Measurements from ENCODE around the gene LGR4. TPM values are rescaled to one million over a fixed set of nuclear protein-coding genes. Genes with fewer than 3 reads are reported as not detected.

LGR4 gene
- total RNA-seq, 1 experiment from 2014 or later = 99.2 TPM

DNA sequence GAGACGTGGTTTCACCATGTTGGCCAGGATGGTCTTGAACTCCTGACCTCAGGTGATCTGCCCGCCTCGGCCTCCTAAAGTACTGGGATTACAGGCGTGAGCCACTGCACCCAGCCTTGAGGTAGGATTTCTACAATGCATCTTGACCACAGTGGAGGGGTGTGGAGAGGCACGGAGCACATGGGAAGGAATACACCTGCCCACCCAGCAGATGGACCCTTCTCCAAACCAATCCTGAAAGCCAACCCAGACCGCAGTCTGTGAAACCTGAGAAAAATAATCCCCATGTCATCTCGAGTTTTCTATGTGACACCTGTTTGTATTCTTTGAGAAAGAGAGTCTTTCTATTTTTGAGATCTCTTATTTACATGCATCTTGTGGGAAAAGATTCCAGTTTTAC lies 32.5 kb downstream of the LGR4 start:
- H3K27me3 ChIP-seq (ENCODE audit: insufficient read depth, low read length) = no peaks in the 10 kb centered on the region
- WGBS (ENCODE audit: extremely low coverage, insufficient read length, low lambda C conversion rate) = no CpG with 5 or more reads among the region's 7 CpGs
- no peak overlapping the region for H3T11ph ChIP-seq (ENCODE audit: low read length)
- Mint-ChIP-seq H3K4me1 (peaks cover 77 to 79% of the 10 kb centered on the region in 2 experiments), H3K36me3 (ENCODE audit: insufficient read depth in 1 of 3, low read depth in 3 of 3) (peaks cover 0 to 18% (median 0%) of the 10 kb centered on the region in 3 experiments; a peak in 2 of 7 replicates), H3K9me3 (no peaks in the 10 kb centered on the region), H3K27ac (peak overlapping the region; percentile 16 to 92 (median 42); a peak in 5 of 7 replicates), H3K27me3 (ENCODE audit: low read depth) (no peaks in the 10 kb centered on the region), H3K4me3 (no peak overlapping the region)
- H3K79me1 ChIP-seq (ENCODE audit: insufficient read depth, low read depth, low read length, poor library complexity, severe bottlenecking) = peaks cover 2% of the 10 kb centered on the region
- H2BK12ac ChIP-seq (ENCODE audit: insufficient read length, low read depth, low read length) = no peak overlapping the region
- peaks cover 22% of the 10 kb centered on the region for H3K4me1 ChIP-seq (ENCODE audit: insufficient read depth, low read length)
- no peak overlapping the region for H3K4ac ChIP-seq (ENCODE audit: low read depth, low read length)
- peaks cover 14% of the 10 kb centered on the region; the same call in 1 of the 2 replicates for H3K79me2 ChIP-seq (ENCODE audit: insufficient read depth, low read length)
- H3K9ac ChIP-seq (ENCODE audit: extremely low read depth, insufficient read length, low read length) = no peak overlapping the region
- H2AK5ac ChIP-seq (ENCODE audit: insufficient read length, low read length) = no peak overlapping the region
- H4K20me1 ChIP-seq (ENCODE audit: control insufficient read depth, insufficient read depth, insufficient read length) = no peaks in the 10 kb centered on the region
- no peak overlapping the region for H3K14ac ChIP-seq (ENCODE audit: insufficient read depth, low read length)
- no peak overlapping the region for H2AFZ ChIP-seq (ENCODE audit: low read length)
- H2BK120ac ChIP-seq (ENCODE audit: low read depth, low read length, poor library complexity, severe bottlenecking) = no peak overlapping the region
- H4K5ac ChIP-seq (ENCODE audit: insufficient read length, low read depth, low read length) = no peak overlapping the region
- no peak overlapping the region for H2BK20ac ChIP-seq (ENCODE audit: low read depth, low read length, poor library complexity, severe bottlenecking)
- H3K9me3 ChIP-seq (ENCODE audit: control insufficient read depth, low read depth, low read length) = no peaks in the 10 kb centered on the region
- H4K91ac ChIP-seq (ENCODE audit: insufficient read length, low read depth, low read length) = no peak overlapping the region
- TF ChIP-seq, protein P1, sequence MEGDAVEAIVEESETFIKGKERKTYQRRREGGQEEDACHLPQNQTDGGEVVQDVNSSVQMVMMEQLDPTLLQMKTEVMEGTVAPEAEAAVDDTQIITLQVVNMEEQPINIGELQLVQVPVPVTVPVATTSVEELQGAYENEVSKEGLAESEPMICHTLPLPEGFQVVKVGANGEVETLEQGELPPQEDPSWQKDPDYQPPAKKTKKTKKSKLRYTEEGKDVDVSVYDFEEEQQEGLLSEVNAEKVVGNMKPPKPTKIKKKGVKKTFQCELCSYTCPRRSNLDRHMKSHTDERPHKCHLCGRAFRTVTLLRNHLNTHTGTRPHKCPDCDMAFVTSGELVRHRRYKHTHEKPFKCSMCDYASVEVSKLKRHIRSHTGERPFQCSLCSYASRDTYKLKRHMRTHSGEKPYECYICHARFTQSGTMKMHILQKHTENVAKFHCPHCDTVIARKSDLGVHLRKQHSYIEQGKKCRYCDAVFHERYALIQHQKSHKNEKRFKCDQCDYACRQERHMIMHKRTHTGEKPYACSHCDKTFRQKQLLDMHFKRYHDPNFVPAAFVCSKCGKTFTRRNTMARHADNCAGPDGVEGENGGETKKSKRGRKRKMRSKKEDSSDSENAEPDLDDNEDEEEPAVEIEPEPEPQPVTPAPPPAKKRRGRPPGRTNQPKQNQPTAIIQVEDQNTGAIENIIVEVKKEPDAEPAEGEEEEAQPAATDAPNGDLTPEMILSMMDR (conservative IDR thresholded peaks at IDR 0.05) = no peak
- H3K56ac ChIP-seq (ENCODE audit: insufficient read length, low read depth, low read length) = no peak overlapping the region
- no peak overlapping the region for H4K8ac ChIP-seq (replicated peaks; ENCODE audit: insufficient read length, low read depth, low read length)
- H3K4me2 ChIP-seq (ENCODE audit: insufficient read depth, insufficient read length, low read length) = no peak overlapping the region
- no peak overlapping the region for H2BK5ac ChIP-seq (ENCODE audit: insufficient read length, low read length)
- peaks cover 3% of the 10 kb centered on the region for H3K23me2 ChIP-seq (ENCODE audit: insufficient read length, low read depth, low read length, poor library complexity, severe bottlenecking)
- H2BK15ac ChIP-seq (ENCODE audit: low read depth, low read length) = no peak overlapping the region
- H3K23ac ChIP-seq (ENCODE audit: insufficient read length, low read depth, low read length) = no peak overlapping the region
- no peak overlapping the region for H3K27ac ChIP-seq (ENCODE audit: insufficient read length, low read depth, low read length)
- no peak for DNase-seq
- H3K18ac ChIP-seq (ENCODE audit: insufficient read length, low read depth, low read length) = no peak overlapping the region

Data from H9 (cell line).